GM21360 (cell line): Measurements from ENCODE around the gene CFAP410.

ENCODE experiments used
- ATAC-seq: cut with Tn5 transposase; IDR thresholded peaks from one replicate; pipeline ENCODE4 v1.9.1; 2021; ENCODE audit warnings: mild to moderate bottlenecking, moderate library complexity; ENCODE audit not compliant: unreplicated experiment

Gene CFAP410

DNA sequence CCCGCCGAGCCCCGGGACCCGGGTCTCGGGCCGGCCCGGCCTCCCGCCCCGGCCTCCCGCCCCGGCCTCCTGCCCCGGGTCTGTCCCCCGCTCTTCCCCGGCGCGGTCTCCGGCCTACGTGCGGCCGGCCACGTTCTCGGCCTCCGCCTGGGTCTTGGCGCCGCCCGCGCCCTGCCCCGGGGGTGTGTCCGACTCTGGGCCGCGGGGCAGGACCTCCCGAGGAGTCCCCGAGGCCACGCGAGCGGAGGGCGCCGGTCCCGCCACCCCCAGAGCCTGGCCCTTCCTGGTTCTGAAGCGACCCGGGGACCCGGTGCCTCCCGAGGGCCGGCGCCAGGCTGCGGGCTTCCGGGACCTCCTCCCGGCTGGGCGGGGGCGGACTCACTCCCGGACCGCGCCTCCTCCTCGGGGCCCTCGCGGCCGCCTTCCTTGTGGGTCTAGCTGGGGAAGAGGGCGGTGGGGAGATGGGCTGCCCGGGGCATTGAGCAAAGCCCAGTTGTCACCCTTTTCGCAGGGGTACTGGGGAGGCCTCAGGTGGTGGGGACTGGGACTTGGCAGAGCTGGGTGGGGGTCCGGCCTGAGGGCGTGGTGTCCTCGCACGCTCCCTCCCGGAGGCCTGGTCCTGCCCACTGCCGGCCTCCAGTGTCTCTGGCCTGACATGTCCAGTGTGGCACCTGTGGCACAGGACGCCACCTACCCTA is 38.8 kb downstream of the CFAP410 start:
- ATAC-seq: peak; percentile 32

DNA sequence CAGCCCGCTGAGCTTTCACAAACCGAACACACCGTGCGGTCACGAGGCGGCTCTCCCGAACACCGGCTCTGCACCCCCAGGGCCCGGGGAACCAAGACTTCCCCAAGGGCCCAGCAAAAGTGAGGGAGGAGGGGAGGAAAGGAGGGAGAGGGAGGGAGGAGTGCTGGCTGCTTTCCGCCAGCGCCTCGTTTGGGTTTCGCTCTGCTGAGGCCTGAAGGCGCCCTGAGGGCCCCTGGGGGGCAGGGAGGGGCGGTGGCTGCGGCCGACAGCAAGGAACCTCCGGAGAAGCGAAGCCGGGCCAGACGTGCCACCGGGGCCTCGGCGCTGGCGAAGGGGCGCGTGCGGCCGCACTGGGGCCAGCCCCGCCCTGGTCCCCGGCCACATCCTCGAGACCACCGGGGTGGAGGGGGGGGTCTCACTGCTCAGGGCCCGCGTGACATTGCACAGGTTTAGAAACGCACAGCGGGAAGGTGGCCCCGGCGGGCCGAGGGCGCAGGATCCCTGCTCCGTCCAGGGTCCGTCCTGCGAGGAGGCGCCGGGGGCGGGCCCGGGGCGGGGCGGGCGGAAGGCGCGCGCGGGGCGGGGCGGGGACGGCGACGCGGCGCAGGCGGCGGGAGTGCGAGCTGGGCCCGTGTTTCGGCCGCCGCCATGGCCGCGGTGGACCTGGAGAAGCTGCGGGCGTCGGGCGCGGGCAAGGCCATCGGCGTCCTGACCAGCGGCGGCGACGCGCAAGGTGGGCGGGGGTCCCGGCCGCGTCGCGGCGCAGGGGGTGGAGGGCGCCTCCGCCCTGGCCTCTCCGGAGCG is 39.5 kb downstream of the CFAP410 start, which contains the start of gene PFKL:
Gene PFKL (plus strand): TSS at position 596 of the 804 bp plus-strand sequence. CDS start 53 bp downstream, at position 649.
- ATAC-seq: peak; percentile 35

DNA sequence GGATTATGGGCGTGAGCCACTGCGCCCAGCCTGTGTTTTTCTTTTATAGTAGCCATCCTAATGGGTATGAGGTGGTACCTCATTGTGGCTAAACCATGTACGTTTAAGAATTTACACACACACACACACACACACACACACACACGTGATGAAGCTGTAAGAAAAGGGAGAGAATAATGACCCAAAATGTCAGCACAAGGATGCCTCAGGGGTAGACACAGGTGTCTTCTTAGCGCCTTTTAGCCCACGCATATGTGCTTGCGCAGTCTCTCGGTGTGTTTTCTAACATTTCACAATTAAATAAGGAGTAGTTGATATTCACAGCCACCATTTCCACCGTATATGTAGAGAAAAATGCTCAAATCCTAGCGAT is 40.1 kb downstream of the CFAP410 start:
- ATAC-seq: no peak

DNA sequence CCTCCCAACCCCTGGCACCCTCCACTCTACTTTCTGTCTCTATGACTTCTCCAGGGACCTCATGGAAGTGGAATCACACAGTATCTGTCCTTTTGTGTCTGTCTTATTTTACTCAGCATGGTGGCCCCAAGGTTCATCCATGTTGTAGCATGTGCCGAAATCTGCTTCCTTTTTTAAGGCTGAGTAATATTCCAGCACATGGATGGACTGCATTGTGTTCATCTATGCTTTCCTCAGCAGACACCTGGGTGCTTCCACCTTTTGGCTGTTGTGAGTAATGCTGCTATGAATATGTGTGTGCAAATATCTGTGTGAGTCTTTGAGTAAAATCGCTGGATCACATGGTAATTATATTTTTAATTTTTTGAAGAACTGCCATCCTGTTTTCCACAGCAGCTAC is 40.9 kb downstream of the CFAP410 start:
- ATAC-seq: no peak

DNA sequence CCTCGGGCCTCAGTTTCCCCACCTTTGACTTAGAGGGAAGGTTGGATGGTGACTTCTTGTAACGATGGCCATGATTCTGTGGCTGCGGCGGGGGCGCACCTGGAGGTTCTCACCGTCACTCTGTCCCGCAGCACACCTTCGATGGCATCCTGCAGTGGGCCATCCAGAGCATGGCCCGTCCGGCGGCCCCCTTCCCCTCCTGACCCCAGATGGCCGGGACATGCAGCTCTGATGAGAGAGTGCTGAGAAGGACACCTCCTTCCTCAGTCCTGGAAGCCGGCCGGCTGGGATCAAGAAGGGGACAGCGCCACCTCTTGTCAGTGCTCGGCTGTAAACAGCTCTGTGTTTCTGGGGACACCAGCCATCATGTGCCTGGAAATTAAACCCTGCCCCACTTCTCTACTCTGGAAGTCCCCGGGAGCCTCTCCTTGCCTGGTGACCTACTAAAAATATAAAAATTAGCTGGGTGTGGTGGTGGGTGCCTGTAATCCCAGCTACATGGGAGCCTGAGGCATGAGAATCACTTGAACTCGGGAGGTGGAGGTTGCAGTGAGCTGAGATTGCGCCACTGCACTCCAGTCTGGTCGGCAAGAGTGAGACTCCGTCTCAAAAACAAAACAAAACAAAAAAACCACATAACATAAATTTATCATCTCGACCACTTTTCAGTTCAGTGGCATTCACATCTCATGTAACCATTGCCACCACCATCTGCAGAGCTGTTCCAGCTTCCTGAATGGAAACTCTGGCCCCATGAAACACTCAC is 41.5 kb downstream of the CFAP410 start:
- no peak for ATAC-seq

DNA sequence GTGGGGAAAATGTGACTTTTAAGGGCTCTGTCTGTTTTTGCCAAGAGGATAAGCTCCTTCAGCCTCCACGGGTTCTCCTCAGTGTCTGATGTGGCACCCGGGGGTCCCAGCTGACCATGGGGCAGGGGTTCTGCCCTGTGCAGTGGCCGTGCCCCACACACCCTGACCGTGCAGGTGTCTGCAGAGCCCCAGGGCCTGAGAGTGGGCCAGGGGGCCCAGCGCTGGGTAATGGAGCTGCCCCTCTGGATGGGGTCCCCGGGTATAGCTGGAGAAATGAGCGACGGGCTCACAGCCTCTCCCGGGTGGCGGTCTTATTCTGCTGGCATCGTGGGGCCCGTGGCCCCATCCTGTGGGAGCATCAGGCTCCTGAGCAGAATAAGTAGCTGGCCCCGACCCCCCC is 42.3 kb downstream of the CFAP410 start:
- no peak for ATAC-seq

DNA sequence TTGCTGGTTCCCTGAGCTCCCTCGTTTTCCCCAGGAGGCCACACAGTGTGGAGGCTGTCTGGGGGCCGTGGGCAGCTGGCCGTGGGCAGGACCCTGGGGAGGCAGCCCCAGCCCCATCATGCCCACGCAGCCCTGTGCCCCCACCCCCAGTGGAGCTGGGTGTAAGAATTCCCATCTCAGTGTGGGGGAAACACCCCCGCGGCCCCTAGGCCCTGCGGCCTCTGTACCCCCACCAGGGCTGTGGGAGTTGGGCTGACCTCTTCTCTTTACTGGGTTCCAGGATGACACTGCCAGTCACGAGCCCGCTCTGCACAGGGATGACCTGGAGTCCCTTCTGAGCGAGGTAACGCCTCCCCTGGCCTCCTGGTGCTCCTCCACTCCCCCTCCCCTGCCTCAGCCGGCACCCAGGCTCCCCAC is 43.1 kb downstream of the CFAP410 start:
- no peak for ATAC-seq

DNA sequence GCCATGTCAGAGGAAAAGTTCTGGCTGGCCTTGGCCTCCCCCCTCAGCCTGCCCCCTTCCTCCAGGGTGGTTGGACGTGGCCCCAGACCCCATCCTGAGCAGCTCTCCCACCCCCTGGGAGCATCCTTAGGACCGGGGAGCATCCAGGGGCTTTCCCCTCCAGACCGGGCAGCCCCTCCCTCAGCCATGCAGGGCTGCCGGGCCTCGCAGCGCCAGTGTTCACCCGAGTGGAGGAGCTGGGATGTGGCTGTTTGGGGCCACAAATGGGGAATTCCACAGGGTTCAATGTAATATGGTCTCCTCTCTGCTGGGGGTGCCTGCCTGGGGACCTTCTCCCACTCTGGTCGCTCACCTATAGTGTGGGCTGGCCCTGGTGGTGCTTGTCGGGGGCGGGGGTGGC is 43.5 kb downstream of the CFAP410 start:
- no peak for ATAC-seq

DNA sequence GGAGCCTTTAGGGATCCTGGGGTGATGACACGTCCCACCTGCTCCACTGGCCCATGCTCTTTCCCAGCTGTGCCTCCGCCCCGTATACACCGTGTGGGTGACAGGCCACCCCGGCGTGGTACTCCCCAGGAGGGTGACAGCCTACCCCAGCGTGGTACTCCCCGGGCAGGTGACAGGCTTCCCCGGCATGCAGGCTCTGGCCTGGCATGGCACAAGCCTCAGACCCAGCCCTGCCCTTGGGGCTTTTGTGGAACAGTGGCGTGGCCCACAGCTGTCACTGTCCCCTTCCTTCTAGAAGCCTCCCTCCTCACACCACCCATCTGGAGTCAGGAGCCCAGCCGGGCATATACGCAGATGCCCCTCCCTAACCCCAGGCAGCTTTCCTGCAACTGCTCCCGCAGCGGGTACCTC is 44.0 kb downstream of the CFAP410 start:
- no peak for ATAC-seq

DNA sequence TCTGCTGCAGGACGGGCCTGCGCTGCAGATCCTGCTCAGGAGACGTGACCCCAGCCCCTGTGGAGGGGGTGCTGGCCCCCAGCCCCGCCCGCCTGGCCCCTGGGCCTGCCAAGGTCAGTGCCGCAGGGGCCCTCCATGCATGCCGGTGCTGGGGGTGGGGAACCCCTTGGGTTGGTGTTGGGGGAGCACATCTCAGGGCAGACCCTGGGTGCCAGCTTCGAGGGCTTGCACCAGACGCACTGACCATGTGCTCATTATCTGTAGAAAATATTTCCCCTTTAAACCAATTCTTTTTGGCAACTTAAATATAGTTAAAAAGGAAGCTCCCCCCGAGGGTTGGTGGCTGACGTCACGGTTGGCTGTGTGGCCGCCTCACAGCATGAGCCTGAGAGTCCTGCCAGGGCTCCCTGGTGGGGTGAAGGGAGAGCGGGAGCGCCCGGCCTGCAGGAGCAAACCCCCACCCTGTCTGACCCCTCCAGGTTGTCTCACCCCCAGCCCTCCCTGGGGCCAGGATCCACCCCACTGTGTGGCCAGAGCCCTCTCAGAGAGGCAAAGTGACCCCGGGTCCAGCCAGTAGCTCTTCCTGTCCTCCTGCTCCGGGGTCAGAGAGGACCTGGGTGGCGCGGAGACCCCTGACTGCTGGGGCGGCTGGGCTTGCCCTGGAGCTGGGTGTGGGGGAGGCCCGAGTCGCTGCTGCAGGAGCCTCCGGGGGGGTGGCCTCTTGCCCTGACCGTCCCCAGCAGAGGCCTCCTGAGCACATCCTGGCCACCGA is 44.6 kb downstream of the CFAP410 start:
- no peak for ATAC-seq

DNA sequence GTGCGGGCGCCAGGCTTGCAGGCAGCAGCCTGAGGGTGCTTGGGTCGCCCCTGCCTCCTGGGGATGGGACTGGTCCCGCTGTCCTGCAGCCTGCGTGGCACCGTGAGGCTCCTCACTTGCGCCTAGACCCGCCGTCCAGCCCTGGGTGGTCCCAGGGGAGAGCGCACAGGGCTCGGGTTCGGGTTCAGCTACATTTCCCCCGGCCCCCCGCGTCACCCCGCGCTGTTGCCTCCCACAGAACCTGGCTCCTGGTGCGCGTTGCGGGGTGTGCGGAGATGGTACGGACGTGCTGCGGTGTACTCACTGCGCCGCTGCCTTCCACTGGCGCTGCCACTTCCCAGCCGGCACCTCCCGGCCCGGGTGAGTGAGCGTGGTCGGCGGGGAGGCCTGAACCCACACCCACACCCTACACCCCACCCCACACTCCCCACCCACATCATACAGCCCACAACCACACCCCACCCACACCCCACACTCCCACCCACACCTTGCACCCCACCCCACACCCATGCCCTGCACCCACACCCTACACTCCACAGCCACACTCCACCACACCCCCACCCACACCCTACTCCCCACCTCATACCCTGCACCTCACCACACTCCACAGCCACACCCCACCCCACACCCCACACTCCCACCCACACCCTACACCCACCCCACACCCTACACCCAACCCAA is 45.5 kb downstream of the CFAP410 start:
- ATAC-seq: no peak

DNA sequence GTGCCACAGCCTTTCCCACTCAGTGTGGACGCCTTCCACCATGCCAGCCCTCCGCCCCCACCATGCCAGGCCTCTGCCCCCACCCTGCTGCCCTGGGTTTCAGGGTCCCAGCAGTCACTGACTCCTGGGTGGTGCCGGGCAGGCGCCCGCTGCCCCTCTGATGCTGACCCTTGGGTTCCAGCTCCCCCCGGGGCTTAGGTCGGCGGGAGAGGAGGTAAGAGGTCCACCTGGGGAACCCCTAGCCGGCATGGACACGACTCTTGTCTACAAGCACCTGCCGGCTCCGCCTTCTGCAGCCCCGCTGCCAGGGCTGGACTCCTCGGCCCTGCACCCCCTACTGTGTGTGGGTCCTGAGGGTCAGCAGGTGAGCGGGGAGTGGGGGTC is 46.4 kb downstream of the CFAP410 start:
- ATAC-seq: no peak

DNA sequence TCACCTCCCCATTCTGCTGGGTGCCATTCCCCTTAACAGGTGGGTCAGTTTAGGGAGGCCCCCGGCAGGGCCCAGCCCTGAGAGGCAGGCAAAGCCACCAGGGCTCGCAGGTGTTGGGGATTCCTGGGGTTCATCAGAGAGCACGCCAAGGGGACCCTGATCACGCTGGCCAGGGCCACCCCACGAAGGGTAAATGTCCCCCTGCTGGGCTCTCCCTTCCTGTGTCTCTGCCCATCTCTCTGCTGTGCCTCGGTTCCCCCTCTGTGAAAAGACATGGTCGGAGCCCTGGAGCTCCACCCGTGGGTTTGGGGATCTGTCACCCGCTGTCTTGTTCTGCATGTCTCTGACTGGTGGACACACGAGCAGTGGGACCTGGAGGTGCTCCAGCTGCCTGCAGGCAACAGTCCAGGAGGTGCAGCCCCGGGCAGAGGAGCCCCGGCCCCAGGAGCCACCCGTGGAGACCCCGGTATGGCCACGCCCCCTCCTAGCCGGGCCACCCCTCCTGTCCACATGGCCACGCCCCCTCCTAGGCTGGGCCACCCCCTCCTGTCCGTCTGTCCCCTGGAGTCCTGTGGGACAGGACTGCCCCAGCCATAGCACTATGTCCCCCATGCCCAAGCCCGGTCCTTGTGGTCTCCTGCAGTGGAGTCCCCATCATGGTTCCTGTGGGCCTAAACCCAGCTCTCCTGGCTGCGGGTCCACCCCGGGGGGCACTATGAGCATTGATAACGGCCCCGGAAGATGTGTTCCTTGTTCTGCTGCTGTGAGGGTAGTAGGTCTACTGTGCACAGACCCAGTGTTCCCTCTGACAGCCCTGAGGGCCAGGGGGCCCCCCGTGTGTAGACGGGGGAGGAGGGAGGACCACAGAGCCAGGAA is 47.0 kb downstream of the CFAP410 start:
- ATAC-seq: no peak

DNA sequence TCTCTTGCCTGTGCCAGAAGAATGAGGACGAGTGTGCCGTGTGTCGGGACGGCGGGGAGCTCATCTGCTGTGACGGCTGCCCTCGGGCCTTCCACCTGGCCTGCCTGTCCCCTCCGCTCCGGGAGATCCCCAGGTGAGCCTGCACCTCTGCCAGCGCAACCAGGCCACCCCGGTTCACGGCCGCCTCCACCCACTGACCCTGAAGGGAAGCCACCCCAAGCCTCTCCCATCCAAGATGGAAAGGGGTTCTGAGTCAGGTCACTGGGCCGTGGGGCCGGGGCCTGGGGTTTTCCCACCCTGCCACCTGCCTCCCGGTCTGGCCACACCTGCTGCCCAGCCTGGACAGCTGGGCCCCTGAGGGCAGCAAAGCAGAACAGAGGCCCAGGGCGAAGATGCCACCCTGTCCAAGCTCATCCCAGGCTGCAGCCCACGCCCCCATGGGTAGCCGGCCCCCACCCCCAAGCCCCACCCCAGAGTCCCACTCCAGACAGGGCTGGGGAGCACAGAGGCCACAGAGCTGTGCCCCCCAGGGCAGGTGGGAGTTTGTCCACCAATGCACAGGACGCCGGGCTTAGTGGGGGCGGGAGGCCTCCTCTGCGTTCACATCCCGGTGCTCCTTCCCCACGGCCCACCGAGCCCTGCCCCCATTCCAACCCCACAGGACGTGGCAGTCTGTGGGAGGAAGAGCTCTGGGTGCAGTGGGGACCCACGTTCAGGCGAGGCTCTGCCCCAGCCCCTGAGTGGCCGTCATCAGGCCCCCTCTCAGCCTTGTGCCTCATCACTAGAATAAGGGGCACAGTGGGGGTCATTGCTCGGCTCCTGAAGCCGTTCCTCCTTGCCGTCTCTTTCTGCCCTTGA is 47.9 kb downstream of the CFAP410 start:
- ATAC-seq: no peak

DNA sequence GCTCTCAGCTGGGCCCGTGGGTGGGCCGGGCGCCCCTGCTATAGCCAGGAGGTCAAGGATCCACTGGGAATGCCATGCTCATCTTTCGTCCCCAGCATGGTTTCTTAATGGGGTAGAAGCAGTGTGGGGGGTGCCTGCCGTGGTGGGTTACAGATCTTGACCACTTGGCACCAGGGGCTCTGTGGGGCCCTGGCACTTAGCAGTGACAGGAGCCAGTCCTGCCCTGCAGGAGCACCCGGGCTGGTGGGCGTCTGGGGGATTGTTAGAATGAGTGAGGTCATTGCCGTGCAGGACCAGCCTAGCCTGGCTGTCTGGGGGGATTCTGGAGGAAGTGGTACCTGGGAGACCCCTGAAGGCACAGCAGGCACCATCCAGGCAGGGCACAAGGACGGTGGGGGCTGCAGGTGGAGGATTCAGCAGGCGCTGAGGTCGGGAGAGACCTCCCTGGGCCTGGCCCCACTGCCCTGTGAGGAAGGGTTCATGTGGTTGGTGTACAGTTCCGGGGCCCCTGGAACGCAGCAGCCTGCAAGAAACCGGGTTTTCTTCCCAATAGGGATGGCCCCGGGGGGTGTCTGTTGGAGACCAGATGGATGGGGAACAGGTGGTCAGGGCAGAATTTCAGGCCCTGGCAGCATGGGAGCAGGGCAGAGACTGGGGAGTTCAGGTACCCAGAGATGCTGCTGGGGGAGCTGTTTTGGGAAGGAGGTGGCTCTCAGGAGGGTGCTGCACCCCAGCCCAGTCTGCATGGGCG is 48.7 kb downstream of the CFAP410 start:
- no peak for ATAC-seq

DNA sequence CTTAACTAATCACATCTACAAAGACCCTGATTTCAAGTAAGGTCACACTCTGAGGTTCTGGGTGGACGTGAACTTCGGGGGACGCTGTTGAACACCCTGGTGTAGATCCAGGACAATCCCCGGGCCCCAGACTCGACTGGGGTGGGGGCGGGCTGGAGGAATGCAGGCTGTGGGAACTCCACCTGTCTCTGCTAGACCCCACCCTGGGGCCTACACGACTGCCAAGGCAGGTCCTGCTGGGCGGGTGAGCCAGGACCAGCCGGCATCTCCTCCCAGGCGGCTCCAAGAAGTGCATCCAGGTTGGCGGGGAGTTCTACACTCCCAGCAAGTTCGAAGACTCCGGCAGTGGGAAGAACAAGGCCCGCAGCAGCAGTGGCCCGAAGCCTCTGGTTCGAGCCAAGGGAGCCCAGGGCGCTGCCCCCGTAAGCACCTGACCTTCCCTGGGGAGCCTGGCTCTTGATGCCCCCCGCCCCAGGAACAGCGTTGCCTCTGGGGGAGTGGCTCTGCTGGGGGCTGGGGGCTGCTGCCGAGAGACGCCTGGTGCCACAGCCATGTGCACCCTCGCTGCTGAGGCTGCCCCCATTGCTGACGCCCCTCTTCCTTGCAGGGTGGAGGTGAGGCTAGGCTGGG is 49.7 kb downstream of the CFAP410 start:
- no peak for ATAC-seq
